GM23248 (cell line): ENCODE results near the gene SPOCD1. TPM values are rescaled to one million over a fixed set of nuclear protein-coding genes. Genes with fewer than 3 reads are reported as not detected.
A peak's percentile ranks its signal among the peaks of the same experiment; 100 is the strongest.

Experiments used
- DNase-seq: peaks from one replicate; pipeline ENCODE4 v3.0.0-alpha.2; 2015
- H2AFZ ChIP-seq: fragments of 200-600 bp; sonication (generic); 2 replicates; pipeline ENCODE4 v1.6.1; 2016; ENCODE audit warnings: antibody characterized with exemption
- H3F3A ChIP-seq: fragments of 200-600 bp; sonication (generic); 2 replicates; pipeline ENCODE4 v1.6.1; 2016; ENCODE audit warnings: mild to moderate bottlenecking, antibody characterized with exemption, mixed run types; ENCODE audit not compliant: insufficient read depth
- H3K27ac ChIP-seq: fragments of 200-600 bp; sonication (generic); 2 replicates; pipeline ENCODE4 v1.5.1; 2016; ENCODE audit warnings: mild to moderate bottlenecking
- H3K27me3 ChIP-seq: fragments of 200-600 bp; sonication (generic); replicated peaks from 2 replicates; pipeline ENCODE4 v1.6.1; 2016; ENCODE audit warnings: mild to moderate bottlenecking; ENCODE audit not compliant: insufficient read depth
- H3K36me3 ChIP-seq: fragments of 200-600 bp; sonication (generic); 2 replicates; pipeline ENCODE4 v1.6.1; 2016; ENCODE audit warnings: low read depth, mild to moderate bottlenecking
- H3K4me1 ChIP-seq: fragments of 200-600 bp; sonication (generic); 2 replicates; pipeline ENCODE4 v1.6.1; 2016; ENCODE audit warnings: mild to moderate bottlenecking; ENCODE audit not compliant: insufficient read depth
- H3K4me2 ChIP-seq: fragments of 200-600 bp; sonication (generic); one replicate; pipeline ENCODE4 v1.6.1; 2016; ENCODE audit warnings: mild to moderate bottlenecking; ENCODE audit not compliant: unreplicated experiment
- H3K4me3 ChIP-seq: fragments of 200-600 bp; sonication (generic); 2 replicates; pipeline ENCODE4 v1.5.1; 2016; ENCODE audit warnings: mild to moderate bottlenecking
- H3K79me2 ChIP-seq: fragments of 200-600 bp; sonication (generic); 2 replicates; pipeline ENCODE4 v1.6.1; 2016; ENCODE audit warnings: mild to moderate bottlenecking; ENCODE audit not compliant: insufficient read depth
- H3K9ac ChIP-seq: fragments of 200-600 bp; sonication (generic); 2 replicates; pipeline ENCODE4 v1.6.1; 2016; ENCODE audit warnings: mild to moderate bottlenecking
- H3K9me2 ChIP-seq: fragments of 200-600 bp; sonication (generic); 2 replicates; pipeline ENCODE4 v1.6.1; 2016; ENCODE audit warnings: mixed run types, mild to moderate bottlenecking, moderate library complexity; ENCODE audit not compliant: insufficient read depth
- H3K9me3 ChIP-seq: fragments of 200-600 bp; sonication (generic); one replicate; pipeline ENCODE4 v1.6.1; 2017; ENCODE audit warnings: low read depth
- H4K20me1 ChIP-seq: fragments of 200-600 bp; sonication (generic); 2 replicates; pipeline ENCODE4 v1.6.0; 2016; ENCODE audit not compliant: insufficient read depth
- EZH2 ChIP-seq: fragments of 200-600 bp; sonication (generic); IDR thresholded peaks from 2 replicates; pipeline ENCODE4 v1.6.1; 2018; ENCODE audit warnings: antibody characterized with exemption, mild to moderate bottlenecking; ENCODE audit not compliant: insufficient read depth, poor library complexity, severe bottlenecking
- EZH2phosphoT487 ChIP-seq: fragments of 200-600 bp; sonication (generic); IDR thresholded peaks from 2 replicates; pipeline ENCODE4 v1.6.1; 2018; ENCODE audit warnings: antibody characterized with exemption, moderate library complexity, mild to moderate bottlenecking, low read depth; ENCODE audit not compliant: insufficient read depth
- WGBS, 2 experiments: methylation state at CpG; one replicate each; pipeline ENCODE4 v1.1.6; 2015 to 2017; ENCODE audit warnings: low lambda C conversion rate in 2 of 2, low coverage in 1 of 2; ENCODE audit errors: missing lambda C conversion rate in 2 of 2; 5-methylcytosine and 5-hydroxymethylcytosine counted together
- in situ Hi-C: fragments of 300-500 bp; cut with MboI; formaldehyde crosslinking; loops from 2 replicates; pipeline ENCODE4 v1.15.0; 2020
- polyA plus RNA-seq: library from polyadenylated mRNA; unstranded; fragments of >200 nt; fragmentation: Nextera tagmentation; extraction: Ambion mirVana; gene quantifications from 2 replicates; pipeline ENCODE4 v1.2.1, GENCODE V29; 2016
- total RNA-seq: library from RNA; depleted of rRNA; stranded (reverse); fragments of >200 nt; shearing (Covaris generic); gene quantifications from 2 replicates; pipeline ENCODE4 v1.2.3, GENCODE V29; 2014

SPOCD1 gene
- total and polyA plus RNA-seq, 2 experiments from 2014 or later, result 27.9 to 43.0 TPM

- H3K9me3 ChIP-seq, result no peaks in the 10 kb centered on the region
- H4K20me1 ChIP-seq, result no peaks in the 10 kb centered on the region
- peaks cover 24% of the 10 kb centered on the region for H3K4me1 ChIP-seq
- peak overlapping the region; percentile 70 for H3K4me3 ChIP-seq
- H2AFZ ChIP-seq, result no peak overlapping the region
- no peaks in the 10 kb centered on the region for H3K27me3 ChIP-seq
- H3K79me2 ChIP-seq, result peaks cover 33% of the 10 kb centered on the region
- no peaks in the 10 kb centered on the region for H3K9me2 ChIP-seq
- WGBS, 2 experiments, result 96 to 97% methylated on average over 7 of the region's 7 CpGs
- H3K4me2 ChIP-seq, result peak overlapping the region; percentile 87
- DNase-seq, result no peak
- H3F3A ChIP-seq, result peaks cover 21% of the 10 kb centered on the region; the same call in 1 of the 2 replicates
- no peak overlapping the region; the same call in 1 of the 2 replicates for H3K27ac ChIP-seq
- TF ChIP-seq EZH2phosphoT487 (no peak), EZH2 (no peak)
- peak overlapping the region; percentile 71 for H3K9ac ChIP-seq
- no peaks in the 10 kb centered on the region for H3K36me3 ChIP-seq
- in situ Hi-C loops, result no loop called here
These were observed 19.1 kb downstream of the SPOCD1 start for GRCh38 chr1:31796707-31797106.

GRCh38 chr1:31795801-31796621 lies 19.8 kb downstream of the SPOCD1 start:
- Histone ChIP-seq H3K9ac (peak overlapping the region; percentile 71; the same call in 1 of the 2 replicates), H3K79me2 (peaks cover 33% of the 10 kb centered on the region), H3K4me2 (peak overlapping the region; percentile 87), H2AFZ (no peak overlapping the region), H3K27ac (peak overlapping the region; percentile 26; the same call in 1 of the 2 replicates), H3K4me3 (peak overlapping the region; percentile 70), H3F3A (peaks cover 23% of the 10 kb centered on the region; the same call in 1 of the 2 replicates), H3K9me3 (no peaks in the 10 kb centered on the region), H3K9me2 (no peaks in the 10 kb centered on the region), H3K27me3 (no peaks in the 10 kb centered on the region), H4K20me1 (no peaks in the 10 kb centered on the region), H3K4me1 (peaks cover 24% of the 10 kb centered on the region), H3K36me3 (no peaks in the 10 kb centered on the region)
- in situ Hi-C loops, result no loop called here
- peak; percentile 87 for DNase-seq
- TF ChIP-seq EZH2, result no peak
- TF ChIP-seq EZH2phosphoT487, result no peak
- WGBS, 2 experiments, result 33 to 38% methylated on average over 11 to 13 of the region's 13 CpGs

- Histone ChIP-seq H2AFZ (no peak overlapping the region), H3K27me3 (no peaks in the 10 kb centered on the region), H3K9me2 (no peaks in the 10 kb centered on the region), H3F3A (peaks cover 26% of the 10 kb centered on the region; the same call in 1 of the 2 replicates), H3K4me3 (no peak overlapping the region; the same call in 1 of the 2 replicates), H3K79me2 (peaks cover 33% of the 10 kb centered on the region), H4K20me1 (no peaks in the 10 kb centered on the region), H3K9me3 (no peaks in the 10 kb centered on the region), H3K4me1 (peaks cover 26% of the 10 kb centered on the region), H3K4me2 (peak overlapping the region; percentile 34), H3K36me3 (no peaks in the 10 kb centered on the region), H3K27ac (no peak overlapping the region), H3K9ac (0 out of 2 replicates have a peak overlapping the region, but pooled peaks have one; percentile 19)
- DNase-seq, result no peak
- TF ChIP-seq EZH2phosphoT487 (no peak), EZH2 (no peak)
- WGBS, 2 experiments, result 42 to 58% methylated on average over 2 of the region's 2 CpGs
- in situ Hi-C loops, result no loop called here
These were observed 20.6 kb downstream of the SPOCD1 start for GRCh38 chr1:31795096-31795675.

- Histone ChIP-seq H3K9me2 (no peaks in the 10 kb centered on the region), H3K4me3 (no peak overlapping the region), H3K9me3 (no peaks in the 10 kb centered on the region), H2AFZ (no peak overlapping the region), H3K9ac (no peak overlapping the region), H3K36me3 (no peaks in the 10 kb centered on the region), H3K27me3 (no peaks in the 10 kb centered on the region), H3K27ac (no peak overlapping the region), H3F3A (peaks cover 34% of the 10 kb centered on the region), H3K4me1 (peaks cover 27% of the 10 kb centered on the region), H4K20me1 (no peaks in the 10 kb centered on the region), H3K4me2 (no peak overlapping the region), H3K79me2 (peaks cover 33% of the 10 kb centered on the region)
- in situ Hi-C loops, result no loop called here
- TF ChIP-seq EZH2phosphoT487, result no peak
- no peak for TF ChIP-seq EZH2
- DNase-seq, result no peak
- 73 to 76% methylated on average over 13 of the region's 13 CpGs for WGBS, 2 experiments
These were observed 22.1 kb downstream of the SPOCD1 start for GRCh38 chr1:31793586-31794285.
